Nephron (organoid): ENCODE measurements around the gene ZNF630.
A peak's percentile ranks its signal among the peaks of the same experiment; 100 is the strongest.

ENCODE experiments used
- H3K27ac Mint-ChIP-seq, 3 experiments: 2 replicates each; pipeline ENCODE4 v1.8.0; 2020; ENCODE audit warnings: mixed read lengths in 3 of 3, mild to moderate bottlenecking in 2 of 3, moderate library complexity in 1 of 3
- H3K27me3 Mint-ChIP-seq: 2 replicates; pipeline ENCODE4 v1.8.0; 2021; ENCODE audit warnings: low read depth, mild to moderate bottlenecking, moderate library complexity, mixed read lengths
- H3K36me3 Mint-ChIP-seq: 2 replicates; pipeline ENCODE4 v1.8.0; 2020; ENCODE audit warnings: low read depth, mixed read lengths
- H3K4me1 Mint-ChIP-seq: 2 replicates; pipeline ENCODE4 v1.8.0; 2020; ENCODE audit warnings: mixed read lengths
- H3K4me3 Mint-ChIP-seq, 3 experiments: 2 replicates each; pipeline ENCODE4 v1.8.0; 2020; ENCODE audit warnings: mild to moderate bottlenecking in 3 of 3, mixed read lengths in 3 of 3, moderate library complexity in 2 of 3
- H3K9me3 Mint-ChIP-seq: 2 replicates; pipeline ENCODE4 v1.8.0; 2020; ENCODE audit warnings: mixed read lengths
- CTCF ChIP-seq, 3 experiments: fragments of 200-600 bp; sonication (generic); IDR thresholded peaks; one replicate each; pipeline ENCODE4 v1.5.0; 2021; ENCODE audit warnings: antibody characterized with exemption in 3 of 3; ENCODE audit not compliant: unreplicated experiment in 3 of 3

ZNF630 gene

DNA sequence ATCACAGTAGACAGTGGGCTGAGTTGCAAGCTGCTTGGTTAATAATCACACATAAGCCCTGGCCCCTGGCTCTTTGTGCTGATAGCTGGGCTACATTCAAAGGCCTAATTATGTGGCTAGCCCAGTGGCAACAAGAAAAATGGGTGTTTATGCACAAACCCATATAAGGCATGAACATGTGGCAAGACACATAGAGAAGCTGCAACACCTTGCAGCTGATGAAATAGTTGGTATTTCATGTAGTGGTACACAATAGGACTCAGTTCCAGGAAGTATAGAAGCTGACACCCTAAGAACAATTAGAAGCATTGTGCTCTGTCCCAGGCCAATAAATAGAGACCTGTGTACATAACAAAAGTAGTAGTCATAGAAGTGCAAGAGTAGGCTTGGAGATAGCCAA lies 14.6 kb upstream of the ZNF630 start:
- Mint-ChIP-seq H3K4me1 (no peaks in the 10 kb centered on the region), H3K36me3 (no peaks in the 10 kb centered on the region)

DNA sequence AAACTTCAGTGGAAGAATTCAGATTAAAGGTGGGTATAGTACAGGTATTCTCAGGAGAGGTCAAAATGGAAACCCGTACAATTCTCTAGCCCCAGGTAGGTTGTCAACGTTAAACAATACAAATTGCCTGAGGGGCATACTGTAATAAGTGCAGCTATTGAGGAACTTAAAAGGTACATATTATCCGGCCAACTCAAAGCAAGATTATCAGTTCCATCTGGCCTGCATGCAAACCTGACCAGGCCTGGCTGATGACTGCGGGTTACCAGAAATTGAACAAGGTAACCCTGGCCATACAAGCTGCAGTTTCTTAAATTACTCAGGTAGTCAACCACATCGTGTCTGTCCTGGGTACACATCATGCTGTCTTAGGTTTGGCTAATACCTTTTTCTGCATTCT lies 12.3 kb upstream of the ZNF630 start:
- TF ChIP-seq CTCF (IDR thresholded peaks at IDR 0.05; ENCODE audit: unreplicated experiment in 3 of 3), result no peak
- Mint-ChIP-seq H3K36me3 (no peaks in the 10 kb centered on the region), H3K9me3 (no peaks in the 10 kb centered on the region)

More for the DNA sequence above, 14.6 kb upstream of the ZNF630 start:
- no peaks in the 10 kb centered on the region for H3K27me3 Mint-ChIP-seq
- H3K27ac Mint-ChIP-seq, result no peak overlapping the region
- peaks cover 5% of the 10 kb centered on the region for H3K9me3 Mint-ChIP-seq
- no peak overlapping the region for H3K4me3 Mint-ChIP-seq
- TF ChIP-seq CTCF (IDR thresholded peaks at IDR 0.05; ENCODE audit: unreplicated experiment in 3 of 3), result no peak

DNA sequence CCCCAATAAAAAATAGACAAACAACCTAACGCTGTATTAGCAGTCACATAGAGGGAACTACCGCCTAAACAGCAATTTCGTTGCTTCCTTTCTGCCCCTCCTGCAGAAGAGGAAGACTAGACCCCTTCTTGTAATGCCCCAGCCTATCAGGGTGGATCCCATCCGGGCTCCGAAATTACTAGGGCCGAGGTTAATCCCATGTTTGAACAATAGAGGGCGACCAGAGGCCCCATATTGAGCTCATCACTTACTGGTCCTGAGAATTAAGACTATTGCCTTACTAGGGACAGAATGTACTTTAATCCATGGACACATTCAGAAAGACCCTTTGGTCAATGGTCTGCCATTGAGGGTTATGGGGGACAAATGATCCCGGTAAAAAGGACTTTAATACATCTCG lies 11.8 kb upstream of the ZNF630 start:
- H3K36me3 Mint-ChIP-seq, result no peaks in the 10 kb centered on the region
- TF ChIP-seq CTCF (IDR thresholded peaks at IDR 0.05; ENCODE audit: unreplicated experiment in 3 of 3), result peak; percentile 46 to 61 (median 52)
- no peaks in the 10 kb centered on the region for H3K4me1 Mint-ChIP-seq
- H3K9me3 Mint-ChIP-seq, result no peaks in the 10 kb centered on the region
- H3K4me3 Mint-ChIP-seq, result no peak overlapping the region
- H3K27me3 Mint-ChIP-seq, result no peaks in the 10 kb centered on the region
- no peak overlapping the region for H3K27ac Mint-ChIP-seq

More for the DNA sequence above, 12.3 kb upstream of the ZNF630 start:
- no peak overlapping the region for H3K27ac Mint-ChIP-seq
- no peaks in the 10 kb centered on the region for H3K27me3 Mint-ChIP-seq
- no peak overlapping the region for H3K4me3 Mint-ChIP-seq
- no peaks in the 10 kb centered on the region for H3K4me1 Mint-ChIP-seq

- H3K36me3 Mint-ChIP-seq, result peaks cover 3% of the 10 kb centered on the region
- no peak overlapping the region for H3K27ac Mint-ChIP-seq
- H3K4me3 Mint-ChIP-seq, result no peak overlapping the region
- H3K27me3 Mint-ChIP-seq, result no peaks in the 10 kb centered on the region
- H3K4me1 Mint-ChIP-seq, result no peaks in the 10 kb centered on the region
- peaks cover 10% of the 10 kb centered on the region for H3K9me3 Mint-ChIP-seq
- no peak for TF ChIP-seq CTCF (IDR thresholded peaks at IDR 0.05; ENCODE audit: unreplicated experiment in 3 of 3)
These were observed 4.9 kb upstream of the ZNF630 start for GRCh38 chrX:48076343-48076742.

GRCh38 chrX:48071986-48072605 lies 656 bp upstream of the ZNF630 start:
- Mint-ChIP-seq H3K36me3 (peaks cover 3% of the 10 kb centered on the region), H3K9me3 (peaks cover 18% of the 10 kb centered on the region), H3K4me3 (peak overlapping the region; percentile 88 to 93 (median 89)), H3K27me3 (no peaks in the 10 kb centered on the region), H3K27ac (peak overlapping the region; percentile 89 to 98 (median 98)), H3K4me1 (no peaks in the 10 kb centered on the region)
- no peak for TF ChIP-seq CTCF (IDR thresholded peaks at IDR 0.05; ENCODE audit: unreplicated experiment in 3 of 3)
